Activated CD8-positive, alpha-beta T cell treated with anti-CD3 and anti-CD28 coated beads, Interleukin-2, amount 10 ng/mL, durations not matched to agents 7 days and 5 days (primary cell): ENCODE data around the gene SHB. TPM values are rescaled to one million over a fixed set of nuclear protein-coding genes. Genes with fewer than 3 reads are reported as not detected.

Source experiments
- ATAC-seq: fragments of 150-1000 bp; cut with Tn5 transposase; one replicate; pipeline ENCODE4 v1.10.0; 2021; ENCODE audit warnings: moderate library complexity
- CTCF ChIA-PET: fragments of 350-600 bp; sonication (Branson Sonifier 250); formaldehyde crosslinking; loops from one replicate; lab custom pipeline; 2021; ENCODE audit warnings: antibody characterized with exemption; lab: Charles Lee
- POLR2A ChIA-PET: fragments of 350-600 bp; sonication (Branson Sonifier 250); formaldehyde crosslinking; loops from one replicate; lab custom pipeline; 2021; ENCODE audit warnings: antibody characterized with exemption; lab: Charles Lee
- DNase-seq: peaks from one replicate; pipeline ENCODE4 v3.0.0-alpha.2; 2020
- H3K27ac Mint-ChIP-seq: one replicate; pipeline ENCODE4 v1.8.0; 2021; ENCODE audit warnings: mild to moderate bottlenecking, mixed read lengths
- H3K27me3 Mint-ChIP-seq: one replicate; pipeline ENCODE4 v1.8.0; 2021; ENCODE audit warnings: low read depth, mixed read lengths
- H3K36me3 Mint-ChIP-seq: one replicate; pipeline ENCODE4 v1.8.0; 2021; ENCODE audit warnings: low read depth, mixed read lengths
- H3K4me1 Mint-ChIP-seq: one replicate; pipeline ENCODE4 v1.8.0; 2021; ENCODE audit warnings: low read depth, mixed read lengths
- H3K4me3 Mint-ChIP-seq: one replicate; pipeline ENCODE4 v1.8.0; 2021; ENCODE audit warnings: mild to moderate bottlenecking, mixed read lengths
- H3K9me3 Mint-ChIP-seq: one replicate; pipeline ENCODE4 v1.8.0; 2022; ENCODE audit warnings: mixed read lengths; ENCODE audit not compliant: insufficient read depth
- total RNA-seq, 2 experiments: library from RNA; stranded (reverse); gene quantifications; one replicate each; pipeline ENCODE4 v1.2.3, GENCODE V29; 2021

Gene SHB
- total RNA-seq, 2 experiments from 2014 or later = 0.57 to 0.58 TPM

DNA sequence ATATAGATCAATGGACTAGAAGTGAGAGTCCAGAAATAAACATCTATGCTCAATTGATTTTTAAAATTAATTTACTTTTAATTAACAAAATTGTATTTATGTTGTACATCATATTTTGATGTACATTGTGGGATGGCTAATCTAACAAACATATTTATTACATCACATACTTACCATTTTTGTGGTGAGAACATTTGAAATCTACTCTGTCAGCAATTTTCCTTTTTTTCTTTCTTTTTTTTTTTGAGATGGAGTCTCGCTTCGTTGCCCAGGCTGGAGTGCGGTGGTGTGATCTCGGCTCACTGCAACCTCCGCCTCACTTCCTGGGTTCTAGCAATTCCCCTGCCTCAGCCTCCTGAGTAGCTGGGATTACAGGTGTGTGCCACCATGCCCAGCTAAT lies 32.4 kb upstream of the SHB start:
- H3K27me3 Mint-ChIP-seq = peaks cover 21% of the 10 kb centered on the region
- no peaks in the 10 kb centered on the region for H3K9me3 Mint-ChIP-seq
- ChIA-PET POLR2A (no interaction called here), CTCF (no interaction called here)
- H3K4me1 Mint-ChIP-seq = no peaks in the 10 kb centered on the region
- no peak for ATAC-seq
- H3K4me3 Mint-ChIP-seq = no peak overlapping the region
- no peak for DNase-seq
- no peak overlapping the region for H3K27ac Mint-ChIP-seq
- H3K36me3 Mint-ChIP-seq = no peaks in the 10 kb centered on the region

DNA sequence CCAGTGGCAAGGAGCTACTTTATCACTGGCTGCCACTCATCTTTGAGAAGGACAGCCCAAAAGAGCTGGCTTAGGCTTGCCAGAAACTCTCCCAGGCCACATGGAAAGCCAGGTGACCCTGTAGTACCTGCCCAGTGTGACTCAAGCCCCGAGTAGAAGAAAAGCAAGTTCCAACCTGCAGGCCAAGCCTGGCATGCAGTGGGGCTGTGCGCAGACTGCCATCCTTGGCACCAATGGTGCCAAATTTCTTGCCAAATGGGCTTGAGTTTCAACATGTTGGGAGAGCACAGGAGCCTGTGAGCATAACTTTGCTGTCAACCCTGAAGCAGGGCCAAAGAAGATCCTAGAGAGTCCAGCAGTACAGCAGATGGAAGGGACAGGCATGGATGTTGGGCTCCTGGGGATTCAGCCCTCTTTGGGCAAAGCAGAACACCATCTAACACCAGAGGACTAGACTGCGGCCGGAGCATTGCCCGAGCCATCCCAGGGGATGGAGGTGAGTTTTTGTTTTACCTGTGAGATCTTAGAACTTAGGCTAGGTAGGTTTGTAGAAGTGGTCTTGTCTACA lies 27.3 kb upstream of the SHB start:
- Mint-ChIP-seq H3K9me3 (no peaks in the 10 kb centered on the region), H3K4me1 (no peaks in the 10 kb centered on the region), H3K36me3 (no peaks in the 10 kb centered on the region), H3K4me3 (no peak overlapping the region), H3K27me3 (peaks cover 14% of the 10 kb centered on the region), H3K27ac (no peak overlapping the region)
- ATAC-seq = no peak
- no peak for DNase-seq
- ChIA-PET CTCF (interaction anchor here (3.6 kb wide), 1 partner anchor 9 kb away, joined by 26 read pairs; no protein-coding TSS in a partner anchor), POLR2A (no interaction called here)

DNA sequence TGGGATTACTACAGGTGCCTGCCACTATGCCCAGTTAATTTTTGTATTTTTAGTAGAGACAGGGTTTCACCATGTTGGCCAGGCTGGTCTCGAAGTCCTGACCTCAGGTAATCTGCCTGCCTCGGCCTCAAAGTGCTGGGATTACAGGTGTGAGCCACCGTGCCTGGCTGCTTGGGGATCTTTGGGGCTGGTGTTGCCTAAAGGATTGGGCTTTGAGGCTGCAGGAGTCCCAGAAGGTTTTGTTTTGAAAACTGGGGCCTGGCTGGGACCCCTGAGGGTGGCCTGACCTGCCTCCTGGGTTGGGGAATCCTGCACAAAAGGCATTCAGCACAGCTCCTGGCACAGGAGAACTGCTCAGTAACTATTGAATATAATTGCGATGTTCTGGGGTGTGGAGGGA lies 25.1 kb upstream of the SHB start:
- Mint-ChIP-seq H3K4me3 (no peak overlapping the region), H3K9me3 (no peaks in the 10 kb centered on the region), H3K27ac (no peak overlapping the region), H3K36me3 (no peaks in the 10 kb centered on the region), H3K4me1 (no peaks in the 10 kb centered on the region), H3K27me3 (peaks cover 4% of the 10 kb centered on the region)
- DNase-seq = no peak
- POLR2A ChIA-PET = no interaction called here
- ATAC-seq = no peak
- CTCF ChIA-PET = no interaction called here

DNA sequence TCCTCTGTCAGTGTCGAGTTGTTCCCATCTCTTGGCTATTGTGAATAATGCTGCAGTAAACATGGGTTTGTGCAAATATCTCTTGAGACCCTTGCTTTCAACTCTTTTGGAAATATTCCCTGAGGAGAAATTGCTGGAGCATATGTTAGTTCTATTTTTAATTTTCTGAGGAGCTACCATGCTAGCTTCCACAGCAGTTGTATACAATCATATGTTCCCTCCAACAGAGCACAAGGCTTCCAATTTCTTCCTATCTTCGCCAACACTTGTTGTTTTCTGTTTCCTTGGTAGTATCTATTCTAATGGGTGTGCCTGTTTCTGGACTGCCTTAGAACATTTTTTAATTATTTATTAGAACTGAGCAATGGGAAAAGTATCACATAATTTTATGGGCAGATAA lies 23.6 kb upstream of the SHB start:
- H3K27me3 Mint-ChIP-seq = peaks cover 4% of the 10 kb centered on the region
- no peaks in the 10 kb centered on the region for H3K9me3 Mint-ChIP-seq
- no peaks in the 10 kb centered on the region for H3K4me1 Mint-ChIP-seq
- CTCF ChIA-PET = interaction anchor here (1.2 kb wide), 1 partner anchor 68 kb away, joined by 3 read pairs; no protein-coding TSS in a partner anchor
- no peak overlapping the region for H3K4me3 Mint-ChIP-seq
- POLR2A ChIA-PET = no interaction called here
- no peak overlapping the region for H3K27ac Mint-ChIP-seq
- no peak for DNase-seq
- ATAC-seq = no peak
- H3K36me3 Mint-ChIP-seq = no peaks in the 10 kb centered on the region

DNA sequence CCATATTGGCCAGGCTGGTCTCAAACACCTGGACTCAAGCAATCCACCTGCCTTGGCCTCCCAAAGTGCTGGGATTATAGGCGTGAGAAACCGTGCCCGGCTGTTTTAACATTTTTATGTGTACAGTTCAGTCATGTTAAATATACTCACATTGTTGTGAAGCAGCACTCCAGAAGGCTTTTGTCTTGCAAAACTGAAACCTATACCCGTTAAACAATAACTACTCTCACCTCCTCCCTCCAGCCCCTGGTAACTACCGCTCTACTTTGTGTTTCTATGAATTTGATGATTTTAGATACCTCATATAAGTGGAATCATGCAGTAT lies 23.1 kb upstream of the SHB start:
- H3K36me3 Mint-ChIP-seq = no peaks in the 10 kb centered on the region
- DNase-seq (no peak), ATAC-seq (no peak)
- no peak overlapping the region for H3K27ac Mint-ChIP-seq
- ChIA-PET CTCF (no interaction called here), POLR2A (no interaction called here)
- H3K4me1 Mint-ChIP-seq = no peaks in the 10 kb centered on the region
- H3K4me3 Mint-ChIP-seq = no peak overlapping the region
- peaks cover 4% of the 10 kb centered on the region for H3K27me3 Mint-ChIP-seq
- no peaks in the 10 kb centered on the region for H3K9me3 Mint-ChIP-seq

DNA sequence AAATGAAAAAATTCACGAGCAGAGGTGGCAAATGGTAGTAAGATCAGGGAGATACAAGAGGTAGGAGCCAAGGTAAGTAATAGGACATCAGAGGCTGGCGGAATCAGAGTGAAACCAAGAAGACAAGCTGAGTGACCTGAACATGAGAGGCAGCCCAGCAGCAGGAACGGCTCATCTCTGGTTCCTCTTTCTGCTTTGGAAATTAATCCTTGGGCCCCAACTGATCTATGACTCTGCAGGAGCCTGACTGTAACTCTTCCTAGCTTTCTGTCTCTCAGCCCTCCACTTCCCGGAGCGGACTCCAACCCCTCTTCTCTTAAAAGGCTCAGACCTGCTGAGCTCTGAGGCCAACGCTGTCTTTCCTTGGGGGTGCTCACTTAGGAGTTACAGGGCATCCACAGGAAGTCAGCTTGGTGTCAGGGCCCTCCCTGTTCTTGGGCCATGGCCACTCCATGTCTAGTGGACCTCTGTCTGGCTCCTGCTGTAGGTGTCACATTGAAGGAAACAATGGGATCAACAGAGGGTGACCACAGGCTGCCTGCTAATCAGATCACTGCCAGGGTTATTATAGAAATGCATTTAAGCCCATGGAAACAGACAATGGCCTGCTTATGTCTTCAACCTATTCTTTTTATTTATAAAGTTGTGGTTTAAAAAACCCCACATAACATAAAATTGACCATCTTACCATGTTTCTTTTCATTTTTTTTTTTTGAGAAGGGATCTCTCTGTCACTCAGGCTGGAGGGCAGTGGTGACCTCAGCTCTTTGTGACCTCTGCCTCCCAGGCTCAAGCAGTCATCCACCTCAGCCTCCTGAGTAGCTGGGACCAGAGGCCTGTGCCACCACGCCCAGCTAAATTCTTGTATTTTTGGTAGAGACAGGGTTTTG lies 22.5 kb upstream of the SHB start:
- ChIA-PET CTCF (no interaction called here), POLR2A (no interaction called here)
- Mint-ChIP-seq H3K9me3 (no peaks in the 10 kb centered on the region), H3K27me3 (peaks cover 4% of the 10 kb centered on the region), H3K36me3 (no peaks in the 10 kb centered on the region), H3K4me3 (no peak overlapping the region), H3K4me1 (no peaks in the 10 kb centered on the region), H3K27ac (no peak overlapping the region)
- DNase-seq (no peak), ATAC-seq (no peak)

DNA sequence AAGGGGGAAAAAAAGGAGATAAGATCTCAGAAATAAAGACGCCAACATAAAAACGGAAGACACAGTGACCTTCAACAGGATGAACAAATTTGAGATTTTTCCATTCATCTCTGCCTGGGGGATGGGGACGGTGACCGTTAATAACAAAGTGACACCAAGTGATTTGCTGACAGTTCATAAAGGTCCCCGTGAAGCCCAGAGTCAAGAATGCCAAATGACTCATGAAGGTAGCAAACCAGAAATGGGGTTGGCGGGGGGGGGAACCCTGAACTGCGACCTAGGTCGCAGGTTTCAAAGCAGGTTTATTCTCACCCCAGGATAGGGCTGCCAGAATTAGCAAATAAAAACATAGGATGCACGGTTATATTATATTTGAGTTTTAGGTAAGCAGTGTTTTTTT lies 21.1 kb upstream of the SHB start:
- CTCF ChIA-PET = no interaction called here
- Mint-ChIP-seq H3K36me3 (no peaks in the 10 kb centered on the region), H3K4me1 (no peaks in the 10 kb centered on the region), H3K27me3 (peaks cover 8% of the 10 kb centered on the region), H3K4me3 (no peak overlapping the region), H3K27ac (no peak overlapping the region), H3K9me3 (no peaks in the 10 kb centered on the region)
- no peak for DNase-seq
- POLR2A ChIA-PET = no interaction called here
- no peak for ATAC-seq

DNA sequence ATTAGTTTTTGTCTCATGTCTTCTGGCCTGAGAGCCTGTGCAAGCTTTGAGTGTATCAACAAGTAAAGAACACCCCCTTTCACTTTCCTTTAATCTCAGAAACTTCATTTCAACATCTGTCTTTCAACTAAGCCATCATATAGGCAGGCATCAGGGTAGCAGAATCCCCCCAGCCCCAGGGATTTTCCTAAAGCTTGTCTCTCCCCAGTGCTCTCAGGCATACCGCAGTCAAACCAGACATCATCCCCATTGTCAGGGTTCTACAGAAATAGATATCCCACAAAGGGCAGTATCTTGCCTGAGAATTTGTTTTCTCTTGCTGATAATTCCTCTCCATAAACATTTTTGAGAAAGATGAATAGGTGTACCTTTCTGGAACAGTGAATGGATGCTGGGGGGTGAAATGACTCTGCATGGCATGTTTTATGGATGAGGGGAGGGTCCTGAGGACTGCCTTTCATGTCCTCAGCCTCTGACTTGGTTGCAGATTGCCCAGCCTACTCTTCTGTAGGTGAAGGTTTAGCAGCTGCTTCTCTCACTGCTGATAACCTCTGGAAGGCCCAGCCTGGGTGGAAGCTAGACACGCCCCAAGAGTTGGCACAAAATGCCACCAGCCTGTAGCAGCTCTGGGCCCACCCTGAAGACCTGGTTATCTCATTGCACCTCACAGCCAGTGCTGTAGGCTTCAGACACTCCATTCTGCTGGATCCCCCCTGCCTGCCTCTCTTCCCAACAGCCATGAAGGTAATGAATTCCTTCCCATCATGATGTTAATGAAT lies 20.5 kb upstream of the SHB start:
- H3K4me1 Mint-ChIP-seq = no peaks in the 10 kb centered on the region
- ATAC-seq (no peak), DNase-seq (no peak)
- H3K27ac Mint-ChIP-seq = no peak overlapping the region
- H3K9me3 Mint-ChIP-seq = no peaks in the 10 kb centered on the region
- ChIA-PET CTCF (interaction anchor here (1.1 to 4.2 kb wide), 9 partner anchors 14 to 249 kb away, joined by 3 to 55 read pairs (median 6); no protein-coding TSS in a partner anchor), POLR2A (no interaction called here)
- no peaks in the 10 kb centered on the region for H3K36me3 Mint-ChIP-seq
- peaks cover 11% of the 10 kb centered on the region for H3K27me3 Mint-ChIP-seq
- H3K4me3 Mint-ChIP-seq = no peak overlapping the region

DNA sequence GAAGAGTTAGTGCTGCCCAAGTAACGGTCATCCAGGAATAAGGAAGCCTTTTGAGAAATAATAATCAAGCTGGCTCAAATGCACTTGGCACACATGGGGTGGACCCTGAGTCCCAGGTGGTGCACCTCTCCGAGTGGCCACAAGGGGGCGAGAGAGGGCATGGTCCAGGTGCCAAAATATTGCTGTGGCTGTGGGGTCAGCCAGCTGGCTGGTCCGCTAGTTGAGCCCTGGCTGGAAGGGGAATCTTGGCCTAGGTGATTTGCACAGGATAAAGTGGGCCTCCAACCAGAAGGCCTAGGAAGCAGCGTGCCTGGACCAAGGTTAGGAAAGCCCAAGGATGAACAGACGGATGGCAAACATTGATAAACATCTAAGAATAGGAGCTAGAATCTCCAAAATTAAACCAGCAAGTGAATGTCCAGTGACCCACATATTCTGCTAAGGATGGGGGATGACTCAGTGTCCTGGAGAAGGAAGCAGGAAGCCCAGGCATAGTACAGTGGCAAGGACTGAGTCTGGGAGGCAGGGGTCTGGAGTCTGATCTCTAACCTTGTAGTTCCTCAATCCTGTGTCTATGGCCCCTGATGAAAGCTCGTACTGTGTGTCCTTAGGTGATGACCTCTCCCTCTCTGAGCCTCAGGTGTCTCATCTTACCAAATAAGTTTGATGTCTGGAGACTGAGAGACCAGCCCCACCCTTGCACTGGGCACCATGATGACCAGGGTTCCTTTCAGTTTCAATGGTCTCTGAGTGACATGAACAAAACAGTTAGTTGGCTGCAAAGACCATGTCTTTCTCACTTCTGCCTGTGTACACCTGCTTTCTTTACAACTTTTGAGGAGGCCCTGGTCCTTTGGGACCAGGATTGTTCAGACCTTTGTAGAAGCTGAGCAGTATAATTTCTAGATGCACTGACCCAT lies 19.2 kb upstream of the SHB start:
- peak; percentile 72 for ATAC-seq
- Mint-ChIP-seq H3K9me3 (no peaks in the 10 kb centered on the region), H3K36me3 (no peaks in the 10 kb centered on the region), H3K27me3 (peaks cover 14% of the 10 kb centered on the region), H3K4me3 (no peak overlapping the region), H3K4me1 (no peaks in the 10 kb centered on the region), H3K27ac (no peak overlapping the region)
- ChIA-PET CTCF (interaction anchor here (0.6 to 4.2 kb wide), 24 partner anchors 10 to 275 kb away, joined by 3 to 55 read pairs (median 4); no protein-coding TSS in a partner anchor), POLR2A (no interaction called here)
- DNase-seq = peak; percentile 78

DNA sequence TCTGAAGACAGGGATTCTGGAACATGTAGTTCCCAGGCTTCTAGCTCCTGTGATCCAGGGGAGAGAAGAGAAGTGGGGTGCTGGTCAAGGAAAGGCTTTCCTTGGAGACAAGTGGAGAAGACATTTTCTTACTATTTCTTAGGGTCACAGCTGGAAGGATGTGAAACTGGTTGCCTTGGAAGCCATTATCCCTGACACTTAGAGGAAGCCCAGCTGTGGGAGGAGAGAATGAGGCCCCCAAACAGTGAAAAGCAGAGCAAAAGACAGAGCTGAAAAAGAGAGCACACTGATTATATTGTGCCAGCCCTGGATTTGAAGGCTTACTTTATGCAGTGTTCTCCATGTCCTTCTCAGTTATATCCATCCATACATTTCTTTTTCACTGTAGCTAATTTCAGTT lies 17.5 kb upstream of the SHB start:
- CTCF ChIA-PET = interaction anchor here (1.0 to 4.2 kb wide), 5 partner anchors 12 to 314 kb away, joined by 3 to 55 read pairs (median 4); no protein-coding TSS in a partner anchor
- Mint-ChIP-seq H3K27me3 (peaks cover 14% of the 10 kb centered on the region), H3K36me3 (no peaks in the 10 kb centered on the region), H3K4me3 (no peak overlapping the region), H3K9me3 (no peaks in the 10 kb centered on the region), H3K27ac (no peak overlapping the region), H3K4me1 (no peaks in the 10 kb centered on the region)
- DNase-seq (no peak), ATAC-seq (no peak)
- POLR2A ChIA-PET = no interaction called here

DNA sequence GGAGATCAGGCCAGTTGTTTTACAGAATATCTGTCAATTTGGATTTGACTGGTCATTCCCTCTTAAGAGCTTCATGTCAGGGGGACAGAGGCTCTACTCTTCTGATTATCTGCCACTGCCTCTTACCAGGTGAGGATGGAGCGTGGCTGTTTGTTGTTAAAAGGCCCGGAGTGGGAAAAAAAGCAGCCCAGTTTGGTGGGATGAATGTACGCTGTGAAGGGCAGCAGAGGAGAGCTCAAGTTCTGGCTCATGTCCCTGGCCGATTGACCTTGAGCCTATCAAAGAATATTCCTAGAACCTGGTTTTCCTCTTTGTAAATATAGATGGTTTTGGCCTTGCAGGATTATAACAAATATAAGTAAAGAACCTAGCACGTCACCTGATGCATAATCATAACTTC lies 16.3 kb upstream of the SHB start:
- POLR2A ChIA-PET = no interaction called here
- H3K9me3 Mint-ChIP-seq = no peaks in the 10 kb centered on the region
- CTCF ChIA-PET = no interaction called here
- H3K27ac Mint-ChIP-seq = no peak overlapping the region
- peaks cover 16% of the 10 kb centered on the region for H3K27me3 Mint-ChIP-seq
- H3K4me1 Mint-ChIP-seq = no peaks in the 10 kb centered on the region
- no peaks in the 10 kb centered on the region for H3K36me3 Mint-ChIP-seq
- DNase-seq (no peak), ATAC-seq (no peak)
- H3K4me3 Mint-ChIP-seq = no peak overlapping the region
